DND-41 (cell line): ENCODE data around the gene TCF4.

Source experiments
- CTCF ChIP-seq: IDR thresholded peaks from 2 replicates; pipeline ENCODE4 v1.5.1; 2012; ENCODE audit warnings: borderline replicate concordance, low read length, moderate library complexity, mild to moderate bottlenecking; ENCODE audit not compliant: poor library complexity, severe bottlenecking; ENCODE audit errors: extremely low read depth
- EZH2 ChIP-seq: IDR thresholded peaks from 3 replicates; pipeline ENCODE4 v1.6.1; 2012; ENCODE audit warnings: borderline replicate concordance, low read depth, mild to moderate bottlenecking, moderate library complexity, low read length, inconsistent platforms; ENCODE audit not compliant: severe bottlenecking

GRCh38 chr18:55289048-55289447 is 298.9 kb downstream of the TCF4 start:
- TF ChIP-seq CTCF = no peak
- TF ChIP-seq EZH2 = no peak
